HCT116 (cell line): ENCODE results near the gene CEP43. TPM values are rescaled to one million over a fixed set of nuclear protein-coding genes. Genes with fewer than 3 reads are reported as not detected.

Experiments
- ATAC-seq: fragments of 200-7000 bp; cut with Tn5 transposase; 2 replicates; pipeline ENCODE4 v1.9.1; 2020; ENCODE audit warnings: mild to moderate bottlenecking, moderate library complexity
- BruUV-seq: library from RNA; stranded (reverse); fragments of 400-500 nt; replicated peaks from 2 replicates; lab custom pipeline; 2021; lab: Mats Ljungman, UMichigan
- CTCF ChIA-PET: fragments of 300-600 bp; sonication (Branson Sonifier 250); formaldehyde crosslinking; loops from one replicate; lab custom pipeline; 2021; ENCODE audit warnings: antibody characterized with exemption; lab: Charles Lee
- POLR2A ChIA-PET: fragments of 300-600, 350-600 bp; sonication (Branson Sonifier 250); formaldehyde crosslinking; loops from one replicate; lab custom pipeline; 2021; ENCODE audit warnings: antibody characterized with exemption; lab: Charles Lee
- RAD21 ChIA-PET, 2 experiments: fragments of 300-600 bp; sonication (Branson Sonifier 250); formaldehyde crosslinking; loops; one replicate each; lab custom pipeline; 2023; ENCODE audit warnings: low total read pairs in 2 of 2; ENCODE audit not compliant: uncharacterized antibody in 2 of 2, unreplicated experiment in 2 of 2, low non-redundant PET in 1 of 2; lab: Charles Lee
- DNase-seq: peaks from one replicate; pipeline ENCODE4 v3.0.0-alpha.2; 2010; ENCODE audit warnings: low read depth, low spot score
- H2AFZ ChIP-seq: fragments of 200-600 bp; shearing (Covaris generic), sonication (generic); 2 replicates; pipeline ENCODE4 v1.6.1; 2017; ENCODE audit warnings: low read depth, mixed run types, mixed read lengths, antibody characterized with exemption, low read length; ENCODE audit not compliant: poor library complexity, severe bottlenecking
- H3K27ac ChIP-seq: 2 replicates; pipeline ENCODE4 v1.5.1; 2012; ENCODE audit warnings: low read depth, low read length
- H3K27me3 ChIP-seq: fragments of 200-600 bp; sonication (generic); 2 replicates; pipeline ENCODE4 v1.6.1; 2016; ENCODE audit warnings: mixed run types, low read length, mixed read lengths; ENCODE audit not compliant: insufficient read depth
- H3K36me3 ChIP-seq, 2 experiments: fragments of 200-500 bp in 1 of 2; fragments of 200-600 bp in 1 of 2; sonication (Bioruptor generic) in 1 of 2; sonication (generic) in 1 of 2; 2 replicates each; pipeline versions ENCODE4 v1.5.1 to v1.6.1; 2014 to 2016; ENCODE audit warnings: low read length in 2 of 2, inconsistent platforms in 1 of 2, mixed read lengths in 1 of 2, mixed run types in 1 of 2; ENCODE audit not compliant: insufficient read depth in 2 of 2, control insufficient read depth in 1 of 2
- H3K4me1 ChIP-seq, 2 experiments: fragments of 200-600 bp in 1 of 2; sonication (generic) in 1 of 2; 2 replicates each; pipeline versions ENCODE4 v1.5.1 to v1.6.1; 2012 to 2017; ENCODE audit warnings: low read length in 2 of 2, inconsistent platforms in 1 of 2, mild to moderate bottlenecking in 1 of 2, mixed read lengths in 1 of 2, mixed run types in 1 of 2, moderate library complexity in 1 of 2; ENCODE audit not compliant: insufficient read depth in 2 of 2, control insufficient read depth in 1 of 2
- H3K4me2 ChIP-seq: fragments of 200-600 bp; sonication (generic); 2 replicates; pipeline ENCODE4 v1.6.1; 2017; ENCODE audit warnings: mixed run types, low read length, mixed read lengths
- H3K4me3 ChIP-seq, 2 experiments: fragments of 200-600 bp in 1 of 2; sonication (generic) in 1 of 2; replicated peaks in 1 of 2; 2 replicates each; pipeline ENCODE4 v1.5.1; 2011 to 2016; ENCODE audit warnings: low read length in 2 of 2, control low read depth in 1 of 2, low read depth in 1 of 2, mild to moderate bottlenecking in 1 of 2, mixed read lengths in 1 of 2, mixed run types in 1 of 2
- H3K79me2 ChIP-seq: fragments of 200-600 bp; sonication (generic); 2 replicates; pipeline ENCODE4 v1.6.1; 2017; ENCODE audit warnings: mild to moderate bottlenecking, mixed run types, low read length, moderate library complexity, mixed read lengths; ENCODE audit not compliant: insufficient read depth
- H3K9ac ChIP-seq: fragments of 200-600 bp; sonication (generic); 2 replicates; pipeline ENCODE4 v1.6.1; 2016; ENCODE audit warnings: low read length, mixed read lengths
- H3K9me2 ChIP-seq: fragments of 200-600 bp; sonication (generic), shearing (Covaris generic); 2 replicates; pipeline ENCODE4 v1.6.1; 2017; ENCODE audit warnings: mixed run types, mild to moderate bottlenecking, moderate library complexity; ENCODE audit not compliant: insufficient read depth
- H3K9me3 ChIP-seq, 2 experiments: fragments of 200-500 bp in 1 of 2; fragments of 200-600 bp in 1 of 2; sonication (Bioruptor generic) in 1 of 2; sonication (generic) in 1 of 2; 2 replicates each; pipeline ENCODE4 v1.6.1; 2014 to 2017; ENCODE audit warnings: low read length in 2 of 2, mixed read lengths in 2 of 2, inconsistent platforms in 1 of 2, low read depth in 1 of 2, mild to moderate bottlenecking in 1 of 2, mixed run types in 1 of 2, moderate library complexity in 1 of 2; ENCODE audit not compliant: control insufficient read depth in 1 of 2, insufficient read depth in 1 of 2
- H4K20me1 ChIP-seq: fragments of 200-600 bp; sonication (generic), shearing (Covaris generic); 2 replicates; pipeline ENCODE4 v1.6.1; 2017; ENCODE audit warnings: mixed run types, mild to moderate bottlenecking, moderate library complexity; ENCODE audit not compliant: insufficient read depth
- CBX3 ChIP-seq: IDR thresholded peaks from 2 replicates; pipeline ENCODE4 v1.6.1; 2012; ENCODE audit warnings: low read depth
- CTCF ChIP-seq, 3 experiments: fragments of 200-600 bp in 1 of 3; sonication (generic) in 1 of 3; IDR thresholded peaks in 2 of 3; conservative IDR thresholded peaks in 1 of 3; 2 replicates each; pipeline ENCODE4 v1.5.1; 2012 to 2017; ENCODE audit warnings: low read depth in 2 of 3, low read length in 2 of 3, antibody characterized with exemption in 1 of 3, borderline replicate concordance in 1 of 3, control low read depth in 1 of 3, mild to moderate bottlenecking in 1 of 3, mixed read lengths in 1 of 3, mixed run types in 1 of 3, moderate library complexity in 1 of 3; ENCODE audit not compliant: insufficient read depth in 1 of 3
- EGR1 ChIP-seq: IDR thresholded peaks from 2 replicates; pipeline ENCODE4 v1.6.1; 2012; ENCODE audit warnings: low read depth
- ELF1 ChIP-seq: IDR thresholded peaks from 2 replicates; pipeline ENCODE4 v1.6.1; 2012; ENCODE audit warnings: low read depth, borderline replicate concordance
- REST ChIP-seq: IDR thresholded peaks from 2 replicates; pipeline ENCODE4 v1.6.1; 2012; ENCODE audit warnings: low read depth
- SIN3A ChIP-seq: IDR thresholded peaks from 2 replicates; pipeline ENCODE4 v1.6.1; 2012; ENCODE audit warnings: low read depth
- YY1 ChIP-seq: IDR thresholded peaks from 2 replicates; pipeline ENCODE4 v1.6.1; 2011; ENCODE audit warnings: low read length, low read depth, moderate library complexity, mild to moderate bottlenecking; ENCODE audit not compliant: insufficient replicate concordance; ENCODE audit errors: extremely low read depth
- ZNF274 ChIP-seq: fragments of 200-500 bp; sonication (Bioruptor generic); IDR thresholded peaks from 2 replicates; pipeline ENCODE4 v1.6.1; 2014; ENCODE audit warnings: mild to moderate bottlenecking, low read depth, low read length, inconsistent platforms
- intact Hi-C: fragments of 100-400 bp; cut with micrococcal nuclease; formaldehyde crosslinking; loops from 2 replicates; pipeline ENCODE4 v1.10.0; 2022
- total RNA-seq: library from RNA; stranded (reverse); gene quantifications from one replicate; pipeline ENCODE4 v1.2.1, GENCODE V29; 2021; ENCODE audit not compliant: unreplicated experiment
- TF ChIP-seq, protein P1 (sequence below): IDR thresholded peaks from 2 replicates; pipeline ENCODE4 v1.6.1; 2012
- TF ChIP-seq, protein P2 (sequence below): IDR thresholded peaks from 2 replicates; pipeline ENCODE4 v1.6.1; 2012

CEP43 gene
- total RNA-seq, 1 experiment from 2014 or later: 15.8 TPM

DNA sequence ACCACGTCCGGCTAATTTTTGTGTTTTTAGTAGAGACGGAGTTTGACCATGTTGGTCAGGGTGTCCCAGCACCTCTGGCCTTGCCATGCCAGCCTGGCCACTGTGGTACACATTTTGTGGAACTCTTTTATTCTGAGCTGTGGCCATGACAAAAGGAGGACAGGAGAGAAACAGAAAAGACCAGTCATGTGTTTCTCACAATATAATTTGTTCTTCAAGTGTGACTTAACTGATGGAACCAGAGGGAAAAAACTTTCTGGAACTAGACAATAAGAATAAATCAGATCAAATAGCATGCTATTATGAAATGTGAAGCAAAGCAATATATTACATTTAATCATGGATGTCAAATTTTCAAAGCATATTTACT, 38.6 kb upstream of the CEP43 start:
- no peaks in the 10 kb centered on the region for H3K9me2 ChIP-seq
- H3K4me1 ChIP-seq: peaks cover 4 to 12% of the 10 kb centered on the region in 2 experiments; a peak in 3 of 4 replicates
- H3K9ac ChIP-seq: no peak overlapping the region
- no peaks in the 10 kb centered on the region for H4K20me1 ChIP-seq
- ATAC-seq (no peak), DNase-seq (no peak)
- ChIA-PET CTCF (interaction anchor here (1.5 kb wide), 1 partner anchor 29 kb away, joined by 3 read pairs; no protein-coding TSS in a partner anchor), RAD21 (no interaction called here), POLR2A (no interaction called here)
- no peaks in the 10 kb centered on the region for H3K36me3 ChIP-seq
- no peak overlapping the region for H3K4me3 ChIP-seq
- no peak overlapping the region for H2AFZ ChIP-seq
- intact Hi-C loops: no loop called here
- H3K4me2 ChIP-seq: no peak overlapping the region
- TF ChIP-seq, protein P1, sequence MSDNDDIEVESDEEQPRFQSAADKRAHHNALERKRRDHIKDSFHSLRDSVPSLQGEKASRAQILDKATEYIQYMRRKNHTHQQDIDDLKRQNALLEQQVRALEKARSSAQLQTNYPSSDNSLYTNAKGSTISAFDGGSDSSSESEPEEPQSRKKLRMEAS: no peak
- TF ChIP-seq CBX3 (no peak), SIN3A (no peak), CTCF (IDR thresholded peaks at IDR 0.05 in 2 of 3, conservative IDR thresholded peaks at IDR 0.05 in 1 of 3; ENCODE audit: borderline replicate concordance in 1 of 3, insufficient read depth in 1 of 3, low read depth in 2 of 3, low read length in 2 of 3) (no peak), YY1 (no peak), ELF1 (no peak), EGR1 (no peak), REST (no peak), ZNF274 (no peak)
- TF ChIP-seq, protein P2, sequence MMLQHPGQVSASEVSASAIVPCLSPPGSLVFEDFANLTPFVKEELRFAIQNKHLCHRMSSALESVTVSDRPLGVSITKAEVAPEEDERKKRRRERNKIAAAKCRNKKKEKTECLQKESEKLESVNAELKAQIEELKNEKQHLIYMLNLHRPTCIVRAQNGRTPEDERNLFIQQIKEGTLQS: no peak
- no peaks in the 10 kb centered on the region for H3K27me3 ChIP-seq
- no peaks in the 10 kb centered on the region for H3K9me3 ChIP-seq
- no TSS peak for BruUV-seq
- H3K79me2 ChIP-seq: no peaks in the 10 kb centered on the region
- H3K27ac ChIP-seq: no peak overlapping the region
